Hepatic stellate cell (primary cell): ENCODE data around the gene KCNAB2.

Experiments used
- DNase-seq: peaks from one replicate; pipeline ENCODE4 v3.0.0; 2011; ENCODE audit warnings: low spot score

KCNAB2 gene

DNA sequence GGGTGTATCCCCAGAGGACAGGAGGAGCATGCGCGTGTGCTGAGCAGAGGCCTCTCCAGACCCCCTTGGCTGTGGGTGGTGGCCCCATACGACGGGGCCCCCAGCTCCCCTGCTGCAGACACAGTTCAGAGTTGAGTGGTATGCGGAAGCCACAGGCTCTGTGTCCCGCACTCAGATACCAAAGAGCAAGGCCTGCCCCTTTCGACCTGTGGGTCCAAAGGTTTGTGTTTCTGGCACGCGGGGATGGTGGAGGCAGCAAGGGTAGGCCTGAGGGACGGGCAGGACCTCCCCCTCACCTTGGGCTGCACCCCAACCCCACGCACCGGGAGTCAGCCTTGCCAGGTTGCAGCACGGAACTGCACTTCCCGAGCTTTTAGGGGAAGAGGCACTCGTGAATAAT, at the start of gene KCNAB2:
Gene KCNAB2, plus strand, starts transcription at position 328 of the 400 bp plus-strand sequence. CDS start 5,649 bp downstream, outside the sequence.
- DNase-seq, result no peak

GRCh38 chr1:5996641-5997270, 48.9 kb upstream of the KCNAB2 start:
- DNase-seq, result no peak

DNA sequence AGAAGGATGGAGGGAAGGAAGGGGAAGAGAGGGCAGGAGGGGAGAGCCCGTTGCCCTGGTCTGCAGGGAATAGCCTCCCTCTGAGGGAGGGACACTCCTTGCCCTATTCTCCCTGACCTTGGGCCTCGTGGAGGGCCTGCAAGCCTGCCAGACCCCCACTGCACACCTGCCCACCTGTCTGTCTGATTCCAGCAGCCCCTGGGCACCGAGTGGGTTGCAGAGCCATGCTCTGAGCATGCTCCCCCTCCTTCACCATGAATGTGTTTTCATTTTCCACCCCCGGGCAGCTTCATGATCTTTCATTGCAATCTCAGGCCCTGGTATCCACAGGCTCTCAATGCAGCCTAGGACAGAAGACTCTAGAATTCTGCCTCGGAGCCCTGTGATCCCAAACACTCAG, 48.4 kb upstream of the KCNAB2 start:
- no peak for DNase-seq

- no peak for DNase-seq
These were observed 47.4 kb upstream of the KCNAB2 start for GRCh38 chr1:5998051-5998905.

GRCh38 chr1:5998906-5999301, 46.8 kb upstream of the KCNAB2 start:
- no peak for DNase-seq

GRCh38 chr1:5999711-6000443, 45.8 kb upstream of the KCNAB2 start:
- DNase-seq, result no peak

DNA sequence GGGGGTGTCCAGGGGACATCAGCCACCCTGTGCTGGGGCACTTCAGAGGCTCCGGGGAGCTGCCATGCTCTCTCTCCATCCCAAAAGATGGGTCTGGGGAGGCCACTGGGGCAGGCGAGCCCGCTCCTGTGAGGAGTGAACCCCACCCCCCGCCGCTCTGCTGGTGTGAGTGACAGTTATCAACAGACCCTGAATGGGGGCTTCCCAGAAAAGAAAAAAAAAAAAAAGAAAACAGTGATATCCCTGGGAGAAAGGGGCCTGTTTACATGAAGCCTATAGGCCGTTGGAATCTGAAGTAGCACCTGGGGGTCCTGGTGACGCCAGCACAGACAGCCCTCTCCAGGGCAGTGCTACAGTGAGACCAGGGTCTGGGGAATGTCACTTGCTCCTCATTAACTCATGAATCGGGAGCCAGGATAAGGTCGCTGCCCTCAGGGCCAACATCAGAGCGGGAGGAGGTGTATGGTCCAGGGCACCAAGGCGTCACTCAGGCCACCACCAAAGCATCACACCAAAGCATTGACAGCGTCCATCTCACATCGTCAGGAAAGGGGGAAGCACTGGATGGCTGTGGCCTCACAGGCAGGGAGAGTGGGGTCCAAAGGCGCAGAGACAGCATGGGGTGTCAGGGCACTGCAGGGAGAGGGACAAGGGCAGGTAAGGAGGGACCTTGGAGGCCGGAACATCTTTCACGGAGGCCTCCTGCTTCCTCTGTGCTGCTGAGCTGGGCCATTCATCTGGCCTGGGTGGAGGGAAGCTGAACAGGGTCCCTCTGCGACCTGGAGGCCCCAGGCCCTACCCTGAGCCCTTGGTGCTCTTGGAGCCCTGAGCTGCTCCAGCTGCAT, 45.0 kb upstream of the KCNAB2 start:
- no peak for DNase-seq

DNA sequence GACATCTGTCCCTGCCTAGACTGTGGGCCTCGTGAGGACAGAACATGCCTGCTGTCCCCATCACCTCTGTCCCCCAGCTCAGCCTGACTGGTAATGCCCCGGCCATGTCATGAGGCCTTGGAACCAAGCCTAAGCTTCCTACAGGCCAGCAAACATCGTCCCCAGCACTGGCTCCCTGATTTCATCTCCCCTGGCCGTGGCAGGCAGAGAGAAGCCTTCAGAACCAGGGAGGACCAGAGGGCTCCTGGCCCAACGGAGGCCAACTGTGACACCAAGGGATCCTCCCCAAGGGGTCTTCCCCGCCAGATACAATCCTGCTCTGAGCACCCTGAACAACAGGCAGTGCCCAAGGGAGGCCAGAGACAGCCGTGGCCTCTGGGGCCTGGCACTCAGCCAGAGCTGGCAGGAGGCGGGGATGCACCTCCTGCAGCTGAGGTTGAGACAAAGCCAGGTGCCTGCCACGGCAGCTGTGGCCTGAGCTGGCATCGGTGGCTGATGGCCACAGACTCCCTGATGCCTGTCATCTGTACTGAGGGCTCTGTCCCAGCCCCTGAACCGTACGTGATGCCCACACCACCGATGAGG, 43.6 kb upstream of the KCNAB2 start:
- DNase-seq, result no peak

GRCh38 chr1:6002714-6003501, 42.8 kb upstream of the KCNAB2 start:
- DNase-seq, result no peak

- DNase-seq, result no peak
These were observed 41.9 kb upstream of the KCNAB2 start for GRCh38 chr1:6003568-6004411.

- DNase-seq, result no peak
These were observed 41.1 kb upstream of the KCNAB2 start for GRCh38 chr1:6004412-6005123.

- DNase-seq, result no peak
These were observed 40.3 kb upstream of the KCNAB2 start for GRCh38 chr1:6005276-6005917.

GRCh38 chr1:6006882-6007281, 38.8 kb upstream of the KCNAB2 start:
- no peak for DNase-seq

GRCh38 chr1:6007318-6008083, 38.2 kb upstream of the KCNAB2 start:
- peak; percentile 86 for DNase-seq

GRCh38 chr1:6008084-6008415, 37.6 kb upstream of the KCNAB2 start:
- DNase-seq, result no peak

DNA sequence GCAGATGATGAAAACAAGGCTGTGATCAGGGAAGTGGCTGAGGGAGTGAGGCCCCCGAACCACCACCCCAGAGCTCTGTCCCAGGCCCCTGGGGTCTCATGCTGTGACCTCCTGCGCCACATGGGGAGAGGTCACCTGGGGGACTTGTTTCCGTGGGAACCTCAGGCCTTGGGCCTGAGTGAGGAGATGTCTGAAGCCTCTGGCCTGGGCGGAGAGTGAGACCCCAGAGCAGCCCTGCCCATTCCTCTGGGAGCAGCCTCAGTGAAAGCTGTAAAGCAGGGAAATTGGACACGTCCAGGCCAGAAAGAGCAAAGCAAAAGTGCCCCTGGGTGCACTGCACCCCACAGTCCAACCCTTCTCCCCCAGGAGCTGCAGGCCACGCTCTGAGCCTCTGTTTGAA, 37.0 kb upstream of the KCNAB2 start:
- no peak for DNase-seq

GRCh38 chr1:6009120-6010040, 36.3 kb upstream of the KCNAB2 start:
- DNase-seq, result no peak
